Mucosa of stomach (tissue), 1 donor: ENCODE results near the gene FZD10.

Source experiments
- H3K27me3 ChIP-seq: one replicate; pipeline ENCODE4 v1.7.0; 2013; ENCODE audit warnings: mild to moderate bottlenecking, low read length; ENCODE audit not compliant: control insufficient read depth, insufficient read depth
- H3K36me3 ChIP-seq: one replicate; pipeline ENCODE4 v1.7.0; 2013; ENCODE audit warnings: low read length; ENCODE audit not compliant: control insufficient read depth, insufficient read depth
- H3K4me1 ChIP-seq: one replicate; pipeline ENCODE4 v1.7.0; 2013; ENCODE audit warnings: mild to moderate bottlenecking, low read length; ENCODE audit not compliant: control insufficient read depth, insufficient read depth
- H3K4me3 ChIP-seq: one replicate; pipeline ENCODE4 v1.7.0; 2013; ENCODE audit warnings: low read length
- H3K9ac ChIP-seq: one replicate; pipeline ENCODE4 v1.7.0; 2013; ENCODE audit warnings: mild to moderate bottlenecking, low read length, moderate library complexity
- H3K9me3 ChIP-seq: one replicate; pipeline ENCODE4 v1.7.0; 2013; ENCODE audit warnings: mild to moderate bottlenecking, low read length, moderate library complexity; ENCODE audit not compliant: control insufficient read depth
- donor health status: Pancreatic carcinoma.

Gene FZD10

GRCh38 chr12:130136509-130137039 lies 25.7 kb upstream of the FZD10 start:
- H3K4me1 ChIP-seq = no peaks in the 10 kb centered on the region
- no peak overlapping the region for H3K4me3 ChIP-seq
- H3K9ac ChIP-seq = no peak overlapping the region
- no peaks in the 10 kb centered on the region for H3K9me3 ChIP-seq
- no peaks in the 10 kb centered on the region for H3K27me3 ChIP-seq
- no peaks in the 10 kb centered on the region for H3K36me3 ChIP-seq

DNA sequence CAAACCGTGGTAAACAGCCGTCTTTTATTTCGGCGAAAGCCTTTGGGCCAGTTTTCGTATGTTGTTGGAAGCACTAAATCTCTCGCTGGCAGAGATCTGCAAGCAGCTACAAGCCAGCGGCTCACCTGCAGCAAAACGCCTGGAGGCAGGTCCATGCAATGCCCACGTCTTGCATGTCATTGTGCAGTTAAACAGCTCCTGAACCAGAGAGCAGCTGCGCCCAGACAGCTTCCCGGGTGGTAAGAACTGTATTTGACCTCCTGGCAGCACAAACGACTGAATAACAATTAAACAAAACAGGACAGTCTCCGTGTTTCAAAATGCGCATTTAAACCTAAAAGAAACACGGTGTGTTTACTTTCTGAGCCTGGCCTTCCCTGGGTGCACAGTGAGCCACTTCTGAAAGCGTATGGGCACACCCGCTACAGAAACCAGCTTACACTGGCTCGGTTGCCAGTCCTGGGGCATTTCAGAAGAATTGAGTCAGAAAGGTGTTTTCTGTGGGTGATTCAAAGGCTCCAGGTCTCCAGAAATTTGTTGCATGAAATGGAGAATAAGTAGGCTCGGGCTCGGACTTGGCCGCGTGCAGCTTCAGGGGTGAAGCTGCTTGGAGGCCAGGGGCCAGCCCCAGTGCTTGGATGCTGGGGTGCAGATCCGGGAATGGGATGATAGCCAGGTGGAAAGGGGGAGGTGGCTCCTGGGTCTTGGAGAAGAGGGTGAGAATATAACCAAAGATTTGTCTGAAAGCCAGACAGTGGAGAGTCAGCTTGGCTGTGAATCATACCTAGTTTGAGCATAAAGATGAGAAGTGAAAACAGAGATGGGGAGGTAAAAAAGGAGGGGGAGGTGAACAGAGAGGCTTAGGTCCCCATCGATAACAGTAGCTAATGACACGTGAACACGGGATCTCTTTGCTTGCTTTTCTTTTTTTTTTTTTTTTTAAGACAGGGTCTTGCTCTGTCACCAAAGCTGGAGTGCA lies 24.9 kb upstream of the FZD10 start:
- H3K4me1 ChIP-seq = no peaks in the 10 kb centered on the region
- H3K9me3 ChIP-seq = no peaks in the 10 kb centered on the region
- H3K36me3 ChIP-seq = no peaks in the 10 kb centered on the region
- no peaks in the 10 kb centered on the region for H3K27me3 ChIP-seq
- no peak overlapping the region for H3K9ac ChIP-seq
- no peak overlapping the region for H3K4me3 ChIP-seq

DNA sequence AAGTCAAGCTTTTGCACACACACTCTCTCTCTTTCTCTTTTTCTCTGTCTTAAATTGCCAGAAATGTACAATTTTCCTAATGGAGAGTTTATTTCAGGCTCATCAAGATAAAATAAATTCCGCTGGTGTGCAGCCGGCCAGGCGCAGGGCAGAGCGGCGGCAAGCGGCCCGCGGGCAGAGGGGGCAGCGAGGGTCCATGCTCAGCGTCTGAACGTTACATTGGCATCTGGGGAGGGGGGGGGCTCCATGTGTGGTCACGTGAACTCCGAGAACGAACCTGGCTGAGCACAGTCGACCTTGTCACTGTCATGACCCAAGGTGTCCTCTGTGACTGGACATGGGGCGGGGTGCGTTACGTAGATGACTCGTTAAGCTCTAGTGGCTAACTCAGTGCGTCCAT lies 23.8 kb upstream of the FZD10 start:
- Histone ChIP-seq H3K4me3 (no peak overlapping the region), H3K36me3 (no peaks in the 10 kb centered on the region), H3K9ac (no peak overlapping the region), H3K9me3 (no peaks in the 10 kb centered on the region), H3K27me3 (no peaks in the 10 kb centered on the region), H3K4me1 (no peaks in the 10 kb centered on the region)

DNA sequence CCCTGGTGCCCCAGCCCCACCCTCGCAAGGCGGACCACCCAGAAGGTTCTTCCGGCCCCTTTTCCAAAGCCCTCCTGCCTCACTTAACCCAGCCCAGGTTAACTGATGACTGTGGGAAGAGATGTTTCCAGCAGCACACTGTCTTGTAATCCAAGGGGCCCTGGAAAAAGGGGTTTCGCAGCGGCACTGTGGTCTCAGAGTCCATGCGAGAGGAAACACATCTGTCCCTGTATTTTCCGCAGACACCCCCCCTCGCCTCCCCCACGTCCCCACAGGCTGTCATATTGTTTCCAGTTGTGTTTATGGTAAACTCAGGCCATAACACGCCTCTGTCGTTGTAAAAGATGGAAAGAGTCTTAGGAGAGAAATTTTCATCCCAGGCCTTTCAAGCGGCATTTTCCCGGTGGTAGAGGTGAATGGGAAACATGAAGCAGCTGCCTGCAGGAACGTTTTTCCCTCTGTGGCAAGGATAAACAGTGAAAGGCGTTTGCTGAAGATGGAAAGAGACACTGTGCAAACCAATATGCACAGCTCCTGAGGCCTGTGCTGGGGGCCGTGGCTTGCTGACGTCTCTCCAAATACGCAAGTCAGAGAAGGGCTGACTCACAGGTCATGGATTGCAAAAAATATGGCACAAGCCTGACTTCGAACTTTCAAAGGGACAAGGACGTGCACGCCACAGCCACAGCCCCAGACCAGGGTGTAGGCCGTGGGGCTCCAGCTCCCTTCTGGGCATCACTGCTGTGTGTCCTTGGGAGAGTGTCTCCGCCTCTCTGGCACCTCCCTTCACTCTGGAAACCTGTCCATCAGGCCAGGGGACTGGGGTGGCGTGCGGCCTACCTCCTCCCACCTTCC lies 22.5 kb upstream of the FZD10 start:
- Histone ChIP-seq H3K9me3 (no peaks in the 10 kb centered on the region), H3K4me1 (no peaks in the 10 kb centered on the region), H3K27me3 (no peaks in the 10 kb centered on the region), H3K4me3 (no peak overlapping the region), H3K36me3 (no peaks in the 10 kb centered on the region), H3K9ac (no peak overlapping the region)

GRCh38 chr12:130141105-130141504 lies 21.2 kb upstream of the FZD10 start:
- Histone ChIP-seq H3K9ac (no peak overlapping the region), H3K36me3 (no peaks in the 10 kb centered on the region), H3K4me3 (no peak overlapping the region), H3K27me3 (peaks cover 4% of the 10 kb centered on the region), H3K4me1 (no peaks in the 10 kb centered on the region), H3K9me3 (no peaks in the 10 kb centered on the region)

- Histone ChIP-seq H3K9ac (no peak overlapping the region), H3K4me3 (no peak overlapping the region), H3K4me1 (no peaks in the 10 kb centered on the region), H3K27me3 (peaks cover 4% of the 10 kb centered on the region), H3K36me3 (no peaks in the 10 kb centered on the region), H3K9me3 (no peaks in the 10 kb centered on the region)
Observed at GRCh38 chr12:130141901-130142683, 20.2 kb upstream of the FZD10 start.

- H3K4me3 ChIP-seq = no peak overlapping the region
- H3K4me1 ChIP-seq = no peaks in the 10 kb centered on the region
- H3K9ac ChIP-seq = no peak overlapping the region
- H3K9me3 ChIP-seq = no peaks in the 10 kb centered on the region
- H3K27me3 ChIP-seq = peaks cover 4% of the 10 kb centered on the region
- H3K36me3 ChIP-seq = no peaks in the 10 kb centered on the region
Observed at GRCh38 chr12:130142736-130143135, 19.5 kb upstream of the FZD10 start.

DNA sequence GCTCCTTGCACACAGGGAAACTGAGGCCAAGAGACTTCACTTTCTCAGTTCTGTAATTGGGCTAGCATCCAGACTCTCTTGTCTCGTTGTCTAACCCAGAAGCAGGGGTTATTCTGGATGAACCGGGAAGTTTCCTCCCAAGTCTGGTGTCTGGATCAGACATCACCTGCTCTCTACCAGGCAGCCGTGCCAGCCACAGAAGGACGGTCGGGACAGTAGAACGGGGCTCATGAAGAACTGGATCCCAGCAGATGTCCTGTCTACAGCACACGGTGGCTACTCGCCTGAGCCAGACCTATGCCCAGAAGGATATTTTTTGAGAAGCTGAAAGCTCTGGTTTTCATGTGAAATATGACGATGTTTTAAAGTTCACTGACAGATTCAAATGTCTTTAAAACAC lies 19.1 kb upstream of the FZD10 start:
- no peak overlapping the region for H3K4me3 ChIP-seq
- no peaks in the 10 kb centered on the region for H3K36me3 ChIP-seq
- no peak overlapping the region for H3K9ac ChIP-seq
- peaks cover 4% of the 10 kb centered on the region for H3K27me3 ChIP-seq
- H3K4me1 ChIP-seq = no peaks in the 10 kb centered on the region
- H3K9me3 ChIP-seq = no peaks in the 10 kb centered on the region

DNA sequence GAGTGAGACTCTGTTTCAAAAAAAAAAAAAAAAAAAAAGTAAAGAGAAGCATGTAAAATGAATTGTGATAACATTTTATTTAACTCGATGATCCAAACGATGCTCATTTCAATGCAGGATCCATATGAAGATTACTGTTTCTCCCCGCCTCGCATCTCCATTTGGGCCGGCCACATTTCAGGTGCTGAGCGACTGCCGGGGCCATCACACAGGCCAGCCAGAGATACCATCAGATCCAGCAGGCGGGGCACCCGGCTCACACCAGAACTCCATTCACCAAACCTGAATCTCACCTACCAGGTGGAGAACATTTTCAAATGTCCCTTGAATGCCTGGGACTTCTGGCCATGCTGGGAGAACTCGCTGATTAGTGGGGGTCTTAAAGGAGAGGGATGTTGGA lies 18.0 kb upstream of the FZD10 start:
- Histone ChIP-seq H3K27me3 (peaks cover 4% of the 10 kb centered on the region), H3K4me1 (no peaks in the 10 kb centered on the region), H3K9me3 (no peaks in the 10 kb centered on the region), H3K36me3 (no peaks in the 10 kb centered on the region), H3K9ac (no peak overlapping the region), H3K4me3 (no peak overlapping the region)

DNA sequence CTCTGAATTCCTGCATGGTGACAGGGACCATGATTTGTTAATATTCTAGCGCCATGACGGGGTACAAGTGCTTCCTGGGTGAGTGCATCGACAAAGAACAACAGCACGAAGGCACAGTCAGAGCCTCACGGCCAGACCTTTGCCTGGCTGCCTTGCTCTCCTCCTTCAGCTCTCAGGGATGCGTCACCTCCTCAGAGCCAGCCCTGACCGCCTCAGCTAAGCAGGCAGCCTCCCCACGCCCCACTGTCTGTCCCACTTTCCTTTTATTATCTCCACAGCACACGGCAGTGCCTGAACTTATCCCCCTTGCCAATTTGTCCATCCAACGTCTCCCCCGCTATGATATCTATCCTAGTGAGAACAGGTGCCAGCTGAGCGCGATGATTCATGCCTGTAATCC lies 16.5 kb upstream of the FZD10 start:
- no peak overlapping the region for H3K4me3 ChIP-seq
- H3K36me3 ChIP-seq = no peaks in the 10 kb centered on the region
- no peak overlapping the region for H3K9ac ChIP-seq
- H3K27me3 ChIP-seq = peaks cover 4% of the 10 kb centered on the region
- H3K9me3 ChIP-seq = no peaks in the 10 kb centered on the region
- no peaks in the 10 kb centered on the region for H3K4me1 ChIP-seq

GRCh38 chr12:130146176-130146931 lies 15.9 kb upstream of the FZD10 start:
- peaks cover 4% of the 10 kb centered on the region for H3K27me3 ChIP-seq
- no peak overlapping the region for H3K4me3 ChIP-seq
- no peaks in the 10 kb centered on the region for H3K36me3 ChIP-seq
- no peaks in the 10 kb centered on the region for H3K9me3 ChIP-seq
- no peaks in the 10 kb centered on the region for H3K4me1 ChIP-seq
- H3K9ac ChIP-seq = no peak overlapping the region
